ENCODE data around the gene SEC61B.

The SEC61B gene

GRCh38 chr9:99216073-99216472, 6.0 kb upstream of the SEC61B start:
- no peak for DNase-seq (ENCODE audit: insufficient read length, low spot score)
- TF ChIP-seq POLR2A (IDR thresholded peaks at IDR 0.05; ENCODE audit: low read depth, low read length) (no peak), POU2F2 (IDR thresholded peaks at IDR 0.05; ENCODE audit: low read depth, low read length) (peak; percentile 58; the same call in 1 of the 2 replicates), POLR2AphosphoS5 (IDR thresholded peaks at IDR 0.05; ENCODE audit: low read depth, low read length) (peak; percentile 9; the same call in 1 of the 2 replicates)
- FAIRE-seq = no peak

- FAIRE-seq = no peak
- TF ChIP-seq POU2F2 (IDR thresholded peaks at IDR 0.05; ENCODE audit: low read depth, low read length) (no peak), POLR2AphosphoS5 (IDR thresholded peaks at IDR 0.05; ENCODE audit: low read depth, low read length) (no peak), SPI1 (IDR thresholded peaks at IDR 0.05; ENCODE audit: low read depth, low read length) (no peak), PAX5 (IDR thresholded peaks at IDR 0.05; ENCODE audit: insufficient read depth, low read length, severe bottlenecking) (no peak), POLR2A (IDR thresholded peaks at IDR 0.05; ENCODE audit: low read depth, low read length) (no peak), TAF1 (IDR thresholded peaks at IDR 0.05; ENCODE audit: low read depth, low read length) (no peak)
Measured at GRCh38 chr9:99220011-99220410, 2.1 kb upstream of the SEC61B start.

GRCh38 chr9:99221266-99221620, 839 bp upstream of the SEC61B start:
- peak; percentile 15 for DNase-seq (ENCODE audit: insufficient read length, low spot score)
- TF ChIP-seq POU2F2 (IDR thresholded peaks at IDR 0.05; ENCODE audit: low read depth, low read length) (no peak), POLR2AphosphoS5 (IDR thresholded peaks at IDR 0.05; ENCODE audit: low read depth, low read length) (no peak), POLR2A (IDR thresholded peaks at IDR 0.05; ENCODE audit: low read depth, low read length) (no peak), PAX5 (IDR thresholded peaks at IDR 0.05; ENCODE audit: insufficient read depth, low read length, severe bottlenecking) (no peak), TAF1 (IDR thresholded peaks at IDR 0.05; ENCODE audit: low read depth, low read length) (no peak), SPI1 (IDR thresholded peaks at IDR 0.05; ENCODE audit: low read depth, low read length) (no peak)
- peak; percentile 28 for FAIRE-seq

More at GRCh38 chr9:99220011-99220410, 2.1 kb upstream of the SEC61B start:
- DNase-seq (ENCODE audit: insufficient read length, low spot score) = no peak

- TF ChIP-seq POU2F2 (IDR thresholded peaks at IDR 0.05; ENCODE audit: low read depth, low read length) = no peak
- no peak for TF ChIP-seq POLR2AphosphoS5 (IDR thresholded peaks at IDR 0.05; ENCODE audit: low read depth, low read length)
- TF ChIP-seq POLR2A (IDR thresholded peaks at IDR 0.05; ENCODE audit: low read depth, low read length) = no peak; the same call in 1 of the 2 replicates
- TF ChIP-seq SPI1 (IDR thresholded peaks at IDR 0.05; ENCODE audit: low read depth, low read length) = no peak
- no peak for TF ChIP-seq PAX5 (IDR thresholded peaks at IDR 0.05; ENCODE audit: insufficient read depth, low read length, severe bottlenecking)
- no peak for TF ChIP-seq TAF1 (IDR thresholded peaks at IDR 0.05; ENCODE audit: low read depth, low read length)
- FAIRE-seq (no peak), DNase-seq (ENCODE audit: insufficient read length, low spot score) (no peak)
Measured at GRCh38 chr9:99222416-99223270, 561 bp downstream of the SEC61B start.

GRCh38 chr9:99224445-99224844, 2.4 kb downstream of the SEC61B start:
- TF ChIP-seq POLR2A (IDR thresholded peaks at IDR 0.05; ENCODE audit: low read depth, low read length) = no peak
- TF ChIP-seq PAX5 (IDR thresholded peaks at IDR 0.05; ENCODE audit: insufficient read depth, low read length, severe bottlenecking) = no peak
- TF ChIP-seq SPI1 (IDR thresholded peaks at IDR 0.05; ENCODE audit: low read depth, low read length) = peak; percentile 88
- TF ChIP-seq TAF1 (IDR thresholded peaks at IDR 0.05; ENCODE audit: low read depth, low read length) = no peak
- no peak for TF ChIP-seq POU2F2 (IDR thresholded peaks at IDR 0.05; ENCODE audit: low read depth, low read length)
- no peak for TF ChIP-seq POLR2AphosphoS5 (IDR thresholded peaks at IDR 0.05; ENCODE audit: low read depth, low read length)
- FAIRE-seq = no peak
- no peak for DNase-seq (ENCODE audit: insufficient read length, low spot score)

- FAIRE-seq (no peak), DNase-seq (ENCODE audit: insufficient read length, low spot score) (no peak)
- no peak for TF ChIP-seq POLR2AphosphoS5 (IDR thresholded peaks at IDR 0.05; ENCODE audit: low read depth, low read length)
- no peak for TF ChIP-seq POLR2A (IDR thresholded peaks at IDR 0.05; ENCODE audit: low read depth, low read length)
- no peak for TF ChIP-seq POU2F2 (IDR thresholded peaks at IDR 0.05; ENCODE audit: low read depth, low read length)
- TF ChIP-seq SPI1 (IDR thresholded peaks at IDR 0.05; ENCODE audit: low read depth, low read length) = no peak
- no peak for TF ChIP-seq TAF1 (IDR thresholded peaks at IDR 0.05; ENCODE audit: low read depth, low read length)
- TF ChIP-seq PAX5 (IDR thresholded peaks at IDR 0.05; ENCODE audit: insufficient read depth, low read length, severe bottlenecking) = no peak
Measured at GRCh38 chr9:99226054-99226453, 4.0 kb downstream of the SEC61B start.

GRCh38 chr9:99230206-99230605, 8.1 kb downstream of the SEC61B start:
- FAIRE-seq = no peak

GRCh38 chr9:99231711-99232110, 9.6 kb downstream of the SEC61B start:
- TF ChIP-seq SPI1 (IDR thresholded peaks at IDR 0.05; ENCODE audit: low read depth, low read length) (no peak), POU2F2 (IDR thresholded peaks at IDR 0.05; ENCODE audit: low read depth, low read length) (peak; percentile 46; the same call in 1 of the 2 replicates)
- DNase-seq (ENCODE audit: insufficient read length, low spot score) (no peak), FAIRE-seq (peak; percentile 72)

More at GRCh38 chr9:99230206-99230605, 8.1 kb downstream of the SEC61B start:
- no peak for DNase-seq (ENCODE audit: insufficient read length, low spot score)
- TF ChIP-seq POLR2AphosphoS5 (IDR thresholded peaks at IDR 0.05; ENCODE audit: low read depth, low read length) = no peak
- TF ChIP-seq TAF1 (IDR thresholded peaks at IDR 0.05; ENCODE audit: low read depth, low read length) = no peak
- no peak for TF ChIP-seq POLR2A (IDR thresholded peaks at IDR 0.05; ENCODE audit: low read depth, low read length)
- no peak for TF ChIP-seq SPI1 (IDR thresholded peaks at IDR 0.05; ENCODE audit: low read depth, low read length)
- no peak for TF ChIP-seq POU2F2 (IDR thresholded peaks at IDR 0.05; ENCODE audit: low read depth, low read length)

GRCh38 chr9:99234618-99235017, 12.5 kb downstream of the SEC61B start:
- FAIRE-seq (no peak), DNase-seq (ENCODE audit: insufficient read length, low spot score) (no peak)
- no peak for TF ChIP-seq POLR2A (IDR thresholded peaks at IDR 0.05; ENCODE audit: low read depth, low read length)

- TF ChIP-seq TAF1 (IDR thresholded peaks at IDR 0.05; ENCODE audit: low read depth, low read length) (no peak), POLR2AphosphoS5 (IDR thresholded peaks at IDR 0.05; ENCODE audit: low read depth, low read length) (no peak), POU2F2 (IDR thresholded peaks at IDR 0.05; ENCODE audit: low read depth, low read length) (no peak), PAX5 (IDR thresholded peaks at IDR 0.05; ENCODE audit: insufficient read depth, low read length, severe bottlenecking) (no peak), SPI1 (IDR thresholded peaks at IDR 0.05; ENCODE audit: low read depth, low read length) (no peak), POLR2A (IDR thresholded peaks at IDR 0.05; ENCODE audit: low read depth, low read length) (no peak)
- FAIRE-seq (peak; percentile 83), DNase-seq (ENCODE audit: insufficient read length, low spot score) (no peak)
Measured at GRCh38 chr9:99235069-99235468, 13.0 kb downstream of the SEC61B start.

Data from GM12891 (cell line).